Heart left ventricle (tissue), 16 donors: Measurements from ENCODE around the gene LIMS2. TPM values are rescaled to one million over a fixed set of nuclear protein-coding genes. Genes with fewer than 3 reads are reported as not detected.
A peak's percentile ranks its signal among the peaks of the same experiment; 100 is the strongest.

ENCODE experiments used
- ATAC-seq, 4 donors: fragments of 200-7000 bp; cut with Tn5 transposase; one replicate each; pipeline ENCODE4 v1.9.1; 2020 to 2022; ENCODE audit warnings: moderate library complexity in 4 of 4, mild to moderate bottlenecking in 3 of 4, moderate number of reproducible peaks in 1 of 4
- DNase-seq, 5 donors: peaks; one replicate each; pipeline ENCODE4 v3.0.0-alpha.2; 2020
- H3K27ac ChIP-seq, 12 donors: fragments of 200-600 bp; sonication (generic) in 4 of 12; one replicate each; pipeline versions ENCODE4 v1.5.0 to v1.8.0; 2016 to 2022; ENCODE audit warnings: mild to moderate bottlenecking in 2 of 12
- H3K27me3 ChIP-seq, 9 donors: fragments of 200-600 bp; sonication (generic) in 2 of 9; one replicate each; pipeline versions ENCODE4 v1.5.1 to v1.8.0; 2016 to 2022; ENCODE audit warnings: mild to moderate bottlenecking in 3 of 9
- H3K36me3 ChIP-seq, 9 donors: fragments of 200-600 bp; sonication (generic) in 2 of 9; one replicate each; pipeline versions ENCODE4 v1.5.0 to v1.8.0; 2018 to 2022; ENCODE audit warnings: mild to moderate bottlenecking in 2 of 9
- H3K4me1 ChIP-seq, 12 donors: fragments of 200-600 bp; sonication (generic) in 4 of 12; one replicate each; pipeline versions ENCODE4 v1.5.0 to v1.8.0; 2016 to 2022; ENCODE audit warnings: mild to moderate bottlenecking in 3 of 12
- H3K4me3 ChIP-seq, 12 donors: fragments of 200-600 bp; sonication (generic) in 4 of 12; one replicate each; pipeline versions ENCODE4 v1.5.0 to v1.8.0; 2017 to 2022; ENCODE audit warnings: mild to moderate bottlenecking in 9 of 12, moderate library complexity in 4 of 12
- H3K9me3 ChIP-seq, 12 donors: fragments of 200-600 bp; sonication (generic) in 4 of 12; one replicate each; pipeline versions ENCODE4 v1.5.0 to v1.8.0; 2016 to 2022; ENCODE audit warnings: mild to moderate bottlenecking in 1 of 12
- POLR2A ChIP-seq, 2 donors: fragments of 450-650 bp; IDR thresholded peaks; one replicate each; pipeline ENCODE4 v1.6.1; 2017; ENCODE audit warnings: antibody characterized with exemption in 2 of 2, mild to moderate bottlenecking in 2 of 2, moderate library complexity in 2 of 2
- WGBS, 4 donors: extraction: QIAGEN DNeasy Blood & Tissue Kit in 2 of 4; methylation state at CpG; one replicate each; pipeline versions ENCODE4 v1.1.5 to v1.1.7; 2013 to 2018; 5-methylcytosine and 5-hydroxymethylcytosine counted together
- intact Hi-C, 10 donors: fragments of 100-400 bp; cut with DNase I; formaldehyde crosslinking; loops; one replicate each; pipeline versions ENCODE4 v1.11.1 to v1.14.2; 2022
- polyA plus RNA-seq, 2 donors: library from polyadenylated mRNA; stranded (reverse); fragments of 200-250 nt; gene quantifications; one replicate each; pipeline ENCODE4 v1.2.3, GENCODE V29; 2013
- total RNA-seq, 9 donors: library from RNA; depleted of rRNA in 2 of 9; stranded (reverse); fragments of >200 nt in 2 of 9; fragmentation: NEBNext Ultra II Directional in 3 of 9; extraction: Animal tissue kit (Norgen Biotek cat#: 25700) in 3 of 9; gene quantifications; one replicate each; pipeline versions ENCODE4 v1.1.0 to v1.2.4, GENCODE V29; 2016 to 2023
- TF ChIP-seq, protein P1 (sequence below), 12 donors: fragments of 200-600 bp; sonication (generic) in 4 of 12; IDR thresholded peaks; one replicate each; pipeline versions ENCODE4 v1.5.0 to v1.8.0; 2018 to 2022; ENCODE audit warnings: antibody characterized with exemption in 12 of 12, mild to moderate bottlenecking in 5 of 12
- donor health status: ischemic (EF 13 %, LVEDD 7.1; RV severe dilation, severe dysfunction).
- donor health status: healthy with polysubstance abuse.
- donor health status: DM: no; HTN: yes; CAD: no.
- donor health status: DM: no; HTN: no; CAD: no.
- donor health status: ischemic (EF 25% LVEDD 6.9; RV normal size, moderate dysfunction).
- donor health status: ischemic (EF 25% LVEDD 5.7; RV mildly dilated, moderate dysfunction).
- donor health status: healthy.
- donor health status: DM: yes; HTN: yes; CAD: no.
- donor health status: ischemic (EF 35%, LVEDD 5.7; RV mildly dilated, moderate dysfunction).
- donor health status: nonischemic (EF 11% LVEDD 7.7; RV severe dilation, severe dysfunction).
- donor health status: DM: yes; HTN: yes; CAD: no.
- donor health status: PGD.
- donor health status: ischemic (EF 29% LVEDD 5.4; RV normal size, mild dysfunction).
- donor health status: nonischemic (EF 23%, LVEDD 6.1; RV moderate dilation, normal function).

LIMS2 gene
- total and polyA plus RNA-seq, 11 donors = 97.1 to 293 (median 158) TPM

DNA sequence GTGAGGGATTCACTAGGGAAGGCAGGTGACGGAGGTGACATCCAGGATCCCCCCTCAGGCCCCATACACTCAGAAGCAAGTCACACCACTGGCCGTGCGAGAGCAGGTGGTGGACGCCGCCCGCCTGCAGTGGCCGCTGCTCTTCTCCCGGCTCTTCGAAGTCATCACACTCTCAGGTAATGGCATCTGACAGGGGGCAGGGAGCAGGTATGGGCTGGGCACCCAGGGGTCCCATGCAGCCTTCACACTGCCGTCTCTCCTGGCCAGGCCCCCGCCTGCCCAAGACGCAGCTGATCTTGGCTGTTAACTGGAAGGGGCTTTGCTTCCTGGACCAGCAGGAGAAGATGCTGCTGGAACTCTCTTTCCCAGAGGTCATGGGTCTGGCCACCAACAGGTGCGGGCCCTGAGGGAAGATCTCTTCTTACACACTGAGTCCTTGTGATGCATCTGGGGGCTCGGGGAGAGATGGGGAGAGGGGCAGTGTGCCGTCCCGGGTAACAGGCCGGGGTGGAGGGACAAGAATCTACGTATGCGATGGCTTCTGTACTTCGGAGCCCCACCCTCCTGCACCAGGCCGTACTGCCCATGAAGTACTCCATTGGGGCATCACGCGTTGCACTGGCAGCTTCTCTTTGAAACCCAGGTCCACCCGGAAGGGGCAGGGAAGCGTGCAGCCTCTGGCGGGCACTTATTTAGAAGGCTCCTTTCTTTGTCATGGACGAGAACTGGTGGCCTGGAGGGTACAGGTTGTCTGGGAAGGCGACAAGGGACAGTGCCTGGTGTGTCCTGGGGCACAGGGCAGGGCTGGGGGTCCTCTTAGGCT is 48.2 kb downstream of the LIMS2 start:
- no peaks in the 10 kb centered on the region for H3K36me3 ChIP-seq
- H3K4me3 ChIP-seq = no peak overlapping the region
- WGBS, 4 donors = 80 to 89% (median 83%) methylated on average over 19 to 28 of the region's 28 CpGs
- peak in 2 of 5 donors; percentile 22 to 41 for DNase-seq
- no peaks in the 10 kb centered on the region for H3K9me3 ChIP-seq
- H3K27ac ChIP-seq = no peak overlapping the region
- intact Hi-C loops = loop anchor here in 1 of 10 donors (5.0 kb wide), 1 partner anchor 70 kb away; no protein-coding TSS in a partner anchor
- TF ChIP-seq POLR2A (IDR thresholded peaks at IDR 0.05) = no peak
- TF ChIP-seq, protein P1, sequence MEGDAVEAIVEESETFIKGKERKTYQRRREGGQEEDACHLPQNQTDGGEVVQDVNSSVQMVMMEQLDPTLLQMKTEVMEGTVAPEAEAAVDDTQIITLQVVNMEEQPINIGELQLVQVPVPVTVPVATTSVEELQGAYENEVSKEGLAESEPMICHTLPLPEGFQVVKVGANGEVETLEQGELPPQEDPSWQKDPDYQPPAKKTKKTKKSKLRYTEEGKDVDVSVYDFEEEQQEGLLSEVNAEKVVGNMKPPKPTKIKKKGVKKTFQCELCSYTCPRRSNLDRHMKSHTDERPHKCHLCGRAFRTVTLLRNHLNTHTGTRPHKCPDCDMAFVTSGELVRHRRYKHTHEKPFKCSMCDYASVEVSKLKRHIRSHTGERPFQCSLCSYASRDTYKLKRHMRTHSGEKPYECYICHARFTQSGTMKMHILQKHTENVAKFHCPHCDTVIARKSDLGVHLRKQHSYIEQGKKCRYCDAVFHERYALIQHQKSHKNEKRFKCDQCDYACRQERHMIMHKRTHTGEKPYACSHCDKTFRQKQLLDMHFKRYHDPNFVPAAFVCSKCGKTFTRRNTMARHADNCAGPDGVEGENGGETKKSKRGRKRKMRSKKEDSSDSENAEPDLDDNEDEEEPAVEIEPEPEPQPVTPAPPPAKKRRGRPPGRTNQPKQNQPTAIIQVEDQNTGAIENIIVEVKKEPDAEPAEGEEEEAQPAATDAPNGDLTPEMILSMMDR (IDR thresholded peaks at IDR 0.05) = no peak
- no peak for ATAC-seq
- peaks cover 11 to 48% (median 20%) of the 10 kb centered on the region in 12 donors for H3K4me1 ChIP-seq
- peaks cover 0 to 4% (median 0%) of the 10 kb centered on the region in 9 donors for H3K27me3 ChIP-seq

DNA sequence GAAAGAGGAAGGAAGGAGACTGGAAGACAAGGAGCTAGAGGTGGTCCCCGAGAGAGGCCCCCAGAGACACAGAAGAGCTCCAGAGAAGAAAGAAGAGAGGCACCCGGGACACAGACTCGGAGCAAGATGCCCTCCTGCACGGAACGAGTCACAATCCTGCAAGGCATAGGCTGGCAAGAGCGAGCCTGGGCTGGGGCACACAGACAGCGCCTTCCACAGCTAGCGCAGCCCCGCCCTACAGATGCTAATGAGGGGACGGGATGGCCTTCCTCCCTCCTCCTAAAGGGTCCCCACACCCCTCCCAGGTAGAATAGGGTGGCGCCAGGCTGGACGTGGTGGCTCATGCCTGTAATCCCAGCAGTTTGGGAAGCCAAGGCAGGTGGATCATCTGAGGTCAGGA is 49.2 kb downstream of the LIMS2 start:
- H3K27ac ChIP-seq = no peak overlapping the region
- H3K9me3 ChIP-seq = no peaks in the 10 kb centered on the region
- DNase-seq (peak in 2 of 5 donors; percentile 27 to 42), ATAC-seq (no peak)
- no peak overlapping the region for H3K4me3 ChIP-seq
- TF ChIP-seq POLR2A (IDR thresholded peaks at IDR 0.05) = no peak
- TF ChIP-seq, protein P1 (IDR thresholded peaks at IDR 0.05) = no peak
- H3K36me3 ChIP-seq = no peaks in the 10 kb centered on the region
- peaks cover 0 to 4% (median 0%) of the 10 kb centered on the region in 9 donors for H3K27me3 ChIP-seq
- intact Hi-C loops = loop anchor here in 1 of 10 donors (5.0 kb wide), 1 partner anchor 71 kb away; no protein-coding TSS in a partner anchor
- WGBS, 4 donors = 51 to 67% (median 59%) methylated on average over 8 to 12 of the region's 12 CpGs
- H3K4me1 ChIP-seq = peaks cover 2 to 38% (median 11%) of the 10 kb centered on the region in 12 donors

DNA sequence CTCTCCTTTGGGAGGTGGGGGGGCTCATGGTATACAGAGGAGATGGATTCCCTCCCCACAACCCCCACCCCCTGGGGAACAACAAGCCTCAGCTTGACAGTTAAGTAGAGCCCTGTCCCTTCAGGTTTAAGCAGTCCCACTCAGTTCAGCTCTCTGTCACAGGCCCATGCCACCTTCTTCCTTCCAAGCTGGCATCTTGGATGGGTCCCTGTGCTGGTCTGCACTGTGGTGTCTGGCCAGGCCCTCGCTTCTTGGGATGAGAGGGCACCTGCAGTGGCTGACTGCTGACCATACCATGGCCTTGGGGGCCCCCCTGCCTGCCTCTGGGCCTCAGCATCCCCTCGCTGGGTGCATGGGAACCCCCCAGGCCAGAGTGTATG is 49.8 kb downstream of the LIMS2 start:
- Histone ChIP-seq H3K4me3 (no peak overlapping the region), H3K9me3 (no peaks in the 10 kb centered on the region), H3K27me3 (peaks cover 0 to 4% (median 0%) of the 10 kb centered on the region in 9 donors), H3K36me3 (no peaks in the 10 kb centered on the region), H3K27ac (no peak overlapping the region), H3K4me1 (peaks cover 0 to 32% (median 6%) of the 10 kb centered on the region in 12 donors)
- WGBS, 4 donors = 77 to 87% (median 84%) methylated on average over 2 of the region's 2 CpGs
- intact Hi-C loops = loop anchor here in 1 of 10 donors (5.0 kb wide), 1 partner anchor 72 kb away; no protein-coding TSS in a partner anchor
- DNase-seq = peak in 2 of 5 donors; percentile 22 to 42
- ATAC-seq = no peak
- TF ChIP-seq, protein P1 (IDR thresholded peaks at IDR 0.05) = no peak
- TF ChIP-seq POLR2A (IDR thresholded peaks at IDR 0.05) = no peak
